NB4 (cell line): ENCODE data around the gene MBD3L5.

Source experiments
- TF ChIP-seq, protein P1 (sequence below): IDR thresholded peaks from 2 replicates; pipeline ENCODE4 v1.6.1; 2011; ENCODE audit warnings: low read depth, low read length
- TF ChIP-seq, protein P2 (sequence below): IDR thresholded peaks from one replicate; pipeline ENCODE4 v1.5.1; 2012; ENCODE audit warnings: low read depth, low read length

DNA sequence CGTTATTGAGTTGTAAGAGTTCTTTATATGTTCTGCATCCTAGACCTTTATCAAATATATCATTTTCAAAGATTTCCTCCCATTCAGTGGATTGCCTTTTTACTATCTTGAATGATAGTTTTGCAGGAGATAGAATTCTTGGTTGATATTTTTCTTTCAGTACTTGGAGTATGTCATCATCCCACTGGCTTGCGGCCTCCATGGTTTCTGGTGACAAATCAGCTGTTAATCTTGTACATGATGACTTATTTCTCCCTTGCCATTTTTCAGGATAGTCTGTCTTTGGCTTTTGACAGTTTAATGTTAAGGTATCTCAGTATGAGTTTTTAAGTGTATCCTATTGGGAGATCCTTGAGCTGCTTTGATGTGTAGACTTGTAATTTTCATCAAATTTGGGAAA, 47.6 kb downstream of the MBD3L5 start:
- TF ChIP-seq, protein P1, sequence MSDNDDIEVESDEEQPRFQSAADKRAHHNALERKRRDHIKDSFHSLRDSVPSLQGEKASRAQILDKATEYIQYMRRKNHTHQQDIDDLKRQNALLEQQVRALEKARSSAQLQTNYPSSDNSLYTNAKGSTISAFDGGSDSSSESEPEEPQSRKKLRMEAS: no peak
- TF ChIP-seq, protein P2, sequence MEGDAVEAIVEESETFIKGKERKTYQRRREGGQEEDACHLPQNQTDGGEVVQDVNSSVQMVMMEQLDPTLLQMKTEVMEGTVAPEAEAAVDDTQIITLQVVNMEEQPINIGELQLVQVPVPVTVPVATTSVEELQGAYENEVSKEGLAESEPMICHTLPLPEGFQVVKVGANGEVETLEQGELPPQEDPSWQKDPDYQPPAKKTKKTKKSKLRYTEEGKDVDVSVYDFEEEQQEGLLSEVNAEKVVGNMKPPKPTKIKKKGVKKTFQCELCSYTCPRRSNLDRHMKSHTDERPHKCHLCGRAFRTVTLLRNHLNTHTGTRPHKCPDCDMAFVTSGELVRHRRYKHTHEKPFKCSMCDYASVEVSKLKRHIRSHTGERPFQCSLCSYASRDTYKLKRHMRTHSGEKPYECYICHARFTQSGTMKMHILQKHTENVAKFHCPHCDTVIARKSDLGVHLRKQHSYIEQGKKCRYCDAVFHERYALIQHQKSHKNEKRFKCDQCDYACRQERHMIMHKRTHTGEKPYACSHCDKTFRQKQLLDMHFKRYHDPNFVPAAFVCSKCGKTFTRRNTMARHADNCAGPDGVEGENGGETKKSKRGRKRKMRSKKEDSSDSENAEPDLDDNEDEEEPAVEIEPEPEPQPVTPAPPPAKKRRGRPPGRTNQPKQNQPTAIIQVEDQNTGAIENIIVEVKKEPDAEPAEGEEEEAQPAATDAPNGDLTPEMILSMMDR: no peak
